IMR-90 (cell line): ENCODE measurements around the gene GALNT17. TPM values are rescaled to one million over a fixed set of nuclear protein-coding genes. Genes with fewer than 3 reads are reported as not detected.

Source experiments
- ATAC-seq: fragments of 200-7000 bp; cut with Tn5 transposase; 2 replicates; pipeline ENCODE4 v1.9.1; 2020; ENCODE audit warnings: low read depth, mild to moderate bottlenecking, moderate library complexity
- BruUV-seq: library from RNA; stranded (reverse); fragments of 400-500 nt; replicated peaks from 2 replicates; lab custom pipeline; 2021; lab: Mats Ljungman, UMichigan
- CTCF ChIA-PET: fragments of 300-600 bp; formaldehyde crosslinking; extraction: SDS; loops from one replicate; lab custom pipeline; 2021; ENCODE audit warnings: antibody characterized with exemption; lab: Yijun Ruan, JAX
- POLR2A ChIA-PET: fragments of 300-600 bp; sonication (Branson Sonifier 250); formaldehyde crosslinking; loops from one replicate; lab custom pipeline; 2022; ENCODE audit warnings: antibody characterized with exemption; ENCODE audit not compliant: unreplicated experiment; lab: Charles Lee
- DNase-seq: peaks from one replicate; pipeline ENCODE4 v3.0.0; 2013
- H2AFZ ChIP-seq: replicated peaks from 2 replicates; pipeline ENCODE3; 2013; ENCODE audit warnings: low read length, mild to moderate bottlenecking; ENCODE audit not compliant: poor library complexity
- H2AK5ac ChIP-seq: 2 replicates; pipeline ENCODE4 v1.6.1; 2013; ENCODE audit warnings: low read depth, low read length, inconsistent platforms
- H2AK9ac ChIP-seq: replicated peaks from 2 replicates; pipeline ENCODE3; 2013; ENCODE audit warnings: mild to moderate bottlenecking, low read depth, low read length, moderate library complexity; ENCODE audit not compliant: poor library complexity
- H2BK120ac ChIP-seq: 2 replicates; pipeline ENCODE4 v1.6.1; 2013; ENCODE audit warnings: low read depth, low read length, inconsistent platforms
- H2BK15ac ChIP-seq: 3 replicates; pipeline ENCODE4 v1.6.1; 2013; ENCODE audit warnings: low read depth, low read length, inconsistent platforms
- H2BK20ac ChIP-seq: 2 replicates; pipeline ENCODE4 v1.6.1; 2013; ENCODE audit warnings: low read depth, mild to moderate bottlenecking, inconsistent platforms, low read length, moderate library complexity
- H2BK5ac ChIP-seq: 2 replicates; pipeline ENCODE4 v1.6.1; 2013; ENCODE audit warnings: mild to moderate bottlenecking, low read depth, low read length, inconsistent platforms; ENCODE audit not compliant: poor library complexity, severe bottlenecking
- H3K14ac ChIP-seq: replicated peaks from 2 replicates; pipeline ENCODE4 v1.6.1; 2013; ENCODE audit warnings: low read depth, low read length, inconsistent platforms
- H3K18ac ChIP-seq: 2 replicates; pipeline ENCODE4 v1.6.1; 2013; ENCODE audit warnings: low read depth, low read length, control low read depth
- H3K23ac ChIP-seq: 2 replicates; pipeline ENCODE4 v1.6.1; 2013; ENCODE audit warnings: low read depth, low read length, inconsistent platforms
- H3K27ac ChIP-seq: 2 replicates; pipeline ENCODE4 v1.5.1; 2013; ENCODE audit warnings: mild to moderate bottlenecking, control low read depth, low read length; ENCODE audit not compliant: insufficient read depth
- H3K27me3 ChIP-seq: 2 replicates; pipeline ENCODE4 v1.6.1; 2013; ENCODE audit warnings: low read length; ENCODE audit not compliant: control insufficient read depth, insufficient read depth
- H3K36me3 ChIP-seq: 2 replicates; pipeline ENCODE4 v1.6.1; 2013; ENCODE audit warnings: low read length, mixed read lengths; ENCODE audit not compliant: control insufficient read depth, insufficient read depth
- H3K4ac ChIP-seq: 2 replicates; pipeline ENCODE4 v1.6.1; 2013; ENCODE audit warnings: low read depth, low read length, inconsistent platforms
- H3K4me1 ChIP-seq: 2 replicates; pipeline ENCODE4 v1.6.1; 2013; ENCODE audit warnings: low read length, mixed read lengths; ENCODE audit not compliant: control insufficient read depth, insufficient read depth
- H3K4me2 ChIP-seq: 2 replicates; pipeline ENCODE4 v1.6.1; 2013; ENCODE audit warnings: low read depth, mild to moderate bottlenecking, control low read depth, low read length, moderate library complexity
- H3K4me3 ChIP-seq: 2 replicates; pipeline ENCODE4 v1.5.1; 2013; ENCODE audit warnings: low read depth, mild to moderate bottlenecking, control low read depth, low read length, moderate library complexity; ENCODE audit not compliant: insufficient read depth
- H3K56ac ChIP-seq: 2 replicates; pipeline ENCODE4 v1.6.1; 2013; ENCODE audit warnings: low read length, inconsistent platforms; ENCODE audit not compliant: insufficient read depth; ENCODE audit errors: extremely low read depth
- H3K79me1 ChIP-seq, 2 experiments: 2 replicates each; pipeline ENCODE4 v1.6.1; 2013; ENCODE audit warnings: low read length in 2 of 2, inconsistent platforms in 1 of 2, low read depth in 1 of 2
- H3K9ac ChIP-seq: 2 replicates; pipeline ENCODE4 v1.6.1; 2013; ENCODE audit warnings: low read depth, low read length, control low read depth
- H3K9me1 ChIP-seq: 2 replicates; pipeline ENCODE4 v1.6.1; 2013; ENCODE audit warnings: low read length, inconsistent platforms; ENCODE audit not compliant: insufficient read depth
- H3K9me3 ChIP-seq: 2 replicates; pipeline ENCODE4 v1.6.1; 2013; ENCODE audit warnings: low read length; ENCODE audit not compliant: control insufficient read depth, insufficient read depth
- H4K20me1 ChIP-seq: 2 replicates; pipeline ENCODE4 v1.6.1; 2013; ENCODE audit warnings: low read length, inconsistent platforms; ENCODE audit not compliant: insufficient read depth
- H4K5ac ChIP-seq: 2 replicates; pipeline ENCODE4 v1.6.1; 2013; ENCODE audit warnings: mild to moderate bottlenecking, low read depth, low read length, control low read depth
- H4K8ac ChIP-seq, 2 experiments: 2 replicates each; pipeline ENCODE4 v1.6.1; 2013; ENCODE audit warnings: low read depth in 2 of 2, low read length in 2 of 2, control low read depth in 1 of 2, inconsistent platforms in 1 of 2
- H4K91ac ChIP-seq: 2 replicates; pipeline ENCODE4 v1.6.1; 2013; ENCODE audit warnings: low read depth, low read length, inconsistent platforms; ENCODE audit not compliant: insufficient read depth
- CHD1 ChIP-seq: IDR thresholded peaks from 2 replicates; pipeline ENCODE4 v1.6.1; 2012; ENCODE audit warnings: low read depth, low read length, improper control_type of control experiment
- MAZ ChIP-seq: IDR thresholded peaks from 2 replicates; pipeline ENCODE4 v1.6.1; 2012; ENCODE audit warnings: low read depth, mild to moderate bottlenecking, low read length, improper control_type of control experiment, moderate library complexity, borderline replicate concordance
- MXI1 ChIP-seq: IDR thresholded peaks from 2 replicates; pipeline ENCODE4 v1.6.1; 2012; ENCODE audit warnings: low read depth, mild to moderate bottlenecking, low read length, moderate library complexity, borderline replicate concordance
- NFE2L2 ChIP-seq: fragments of 150-350 bp; IDR thresholded peaks from 2 replicates; pipeline ENCODE4 v1.6.1; 2016; ENCODE audit warnings: low read depth, mild to moderate bottlenecking, low read length
- POLR2A ChIP-seq: IDR thresholded peaks from 2 replicates; pipeline ENCODE4 v1.6.1; 2012; ENCODE audit warnings: mild to moderate bottlenecking, low read depth, low read length
- RAD21 ChIP-seq: IDR thresholded peaks from 2 replicates; pipeline ENCODE4 v1.6.1; 2012; ENCODE audit warnings: low read length, improper control_type of control experiment
- USF2 ChIP-seq: fragments of 150-350 bp; IDR thresholded peaks from 2 replicates; pipeline ENCODE4 v1.6.1; 2017; ENCODE audit warnings: mild to moderate bottlenecking, antibody characterized with exemption, low read length, low read depth
- WGBS, 2 experiments: methylation state at CpG; one replicate each; pipeline versions ENCODE4 v1.1.5 to v1.1.7; 2013; ENCODE audit warnings: missing lambda C conversion rate in 2 of 2; ENCODE audit not compliant: insufficient read length in 1 of 2; ENCODE audit errors: extremely low coverage in 2 of 2; 5-methylcytosine and 5-hydroxymethylcytosine counted together
- dilution Hi-C: fragments of 300-500 bp; cut with HindIII; formaldehyde crosslinking; loops from one replicate; pipeline ENCODE4 v1.14.3; 2018; ENCODE audit warnings: low sequenced_read_pairs; ENCODE audit not compliant: unreplicated experiment
- in situ Hi-C: fragments of 300-500 bp; cut with MboI; formaldehyde crosslinking; loops from 3 replicates; pipeline ENCODE4 v1.14.3; 2019; ENCODE audit warnings: low sequenced_read_pairs, inconsistent platforms, mixed read lengths
- intact Hi-C: fragments of 100-400 bp; cut with micrococcal nuclease; formaldehyde crosslinking; loops from 2 replicates; pipeline ENCODE4 v1.10.0; 2022
- polyA plus RNA-seq, 3 experiments: library from polyadenylated mRNA; depleted of rRNA; stranded (reverse); fragments of >200 nt; gene quantifications; 2 replicates each; pipeline ENCODE4 v1.2.3, GENCODE V29; 2012; ENCODE audit warnings: low replicate concordance in 1 of 3
- total RNA-seq: library from RNA; depleted of rRNA; stranded (reverse); fragments of >200 nt; gene quantifications from 2 replicates; pipeline ENCODE4 v1.2.3, GENCODE V29; 2012

The GALNT17 gene
- total and polyA plus RNA-seq, 2 of the 4 experiments (the other 2 are of a cell fraction), result not detected

- no peaks in the 10 kb centered on the region for H3K27me3 ChIP-seq
- no peak for ATAC-seq
- no peak overlapping the region for H2AFZ ChIP-seq
- H3K23ac ChIP-seq, result no peak overlapping the region
- WGBS, 2 experiments, result no CpG with 5 or more reads among the region's 4 CpGs
- H2BK20ac ChIP-seq, result no peak overlapping the region
- dilution Hi-C loops (no loop called here), intact Hi-C loops (no loop called here), in situ Hi-C loops (no loop called here)
- no peak overlapping the region for H3K14ac ChIP-seq
- H3K4ac ChIP-seq, result no peak overlapping the region
- H3K4me3 ChIP-seq, result no peak overlapping the region
- ChIA-PET POLR2A (no interaction called here), CTCF (no interaction called here)
- no peak overlapping the region for H2AK5ac ChIP-seq
- H3K56ac ChIP-seq, result no peak overlapping the region
- no peak overlapping the region for H2BK120ac ChIP-seq
- no peak overlapping the region for H3K4me2 ChIP-seq
- H3K27ac ChIP-seq, result no peak overlapping the region
- H3K9me1 ChIP-seq, result no peaks in the 10 kb centered on the region
- no peak overlapping the region for H4K8ac ChIP-seq
- H4K91ac ChIP-seq, result no peak overlapping the region
- no peak overlapping the region for H4K5ac ChIP-seq
- TF ChIP-seq RAD21, result no peak
- TF ChIP-seq CHD1, result no peak
- no peak for TF ChIP-seq MXI1
- TF ChIP-seq POLR2A, result no peak
- TF ChIP-seq NFE2L2, result no peak
- no peak for TF ChIP-seq USF2
- no peak for TF ChIP-seq MAZ
- H4K20me1 ChIP-seq, result no peaks in the 10 kb centered on the region
- no peak overlapping the region for H2BK15ac ChIP-seq
- no peak overlapping the region for H2AK9ac ChIP-seq
- H3K4me1 ChIP-seq, result no peaks in the 10 kb centered on the region
- no peak for DNase-seq
- no peaks in the 10 kb centered on the region for H3K79me1 ChIP-seq
- H3K36me3 ChIP-seq, result no peaks in the 10 kb centered on the region
- no peak overlapping the region for H2BK5ac ChIP-seq
- no peak overlapping the region for H3K18ac ChIP-seq
- BruUV-seq, result no TSS peak
- H3K9me3 ChIP-seq, result peaks cover 16% of the 10 kb centered on the region
- H3K9ac ChIP-seq, result no peak overlapping the region
Measured at GRCh38 chr7:71539615-71540014, 407.7 kb downstream of the GALNT17 start.
